Type B pancreatic cell (in vitro differentiated cells): ENCODE results near the gene MSH4. TPM values are rescaled to one million over a fixed set of nuclear protein-coding genes. Genes with fewer than 3 reads are reported as not detected.

ENCODE experiments used
- DNase-seq: peaks from one replicate; pipeline ENCODE4 v3.0.0; 2021; ENCODE audit warnings: mixed read lengths; ENCODE audit not compliant: unreplicated experiment; ENCODE audit errors: extremely low spot score
- H3K27ac Mint-ChIP-seq: 2 replicates; pipeline ENCODE4 v1.8.0; 2021; ENCODE audit warnings: mild to moderate bottlenecking, mixed read lengths
- H3K27me3 Mint-ChIP-seq: 2 replicates; pipeline ENCODE4 v1.8.0; 2021; ENCODE audit warnings: mixed read lengths
- H3K36me3 Mint-ChIP-seq: 2 replicates; pipeline ENCODE4 v1.8.0; 2021; ENCODE audit warnings: mixed read lengths
- H3K4me1 Mint-ChIP-seq: one replicate; pipeline ENCODE4 v1.8.0; 2021; ENCODE audit warnings: mixed read lengths; ENCODE audit not compliant: unreplicated experiment
- H3K4me3 Mint-ChIP-seq: 2 replicates; pipeline ENCODE4 v1.8.0; 2021; ENCODE audit warnings: mild to moderate bottlenecking, mixed read lengths
- H3K9me3 Mint-ChIP-seq: 2 replicates; pipeline ENCODE4 v1.8.0; 2021; ENCODE audit warnings: mixed read lengths
- total RNA-seq: library from RNA; stranded (reverse); gene quantifications from 2 replicates; pipeline ENCODE4 v1.2.1, GENCODE V29; 2021; ENCODE audit warnings: low replicate concordance
- TF ChIP-seq, protein P1 (sequence below): fragments of 200-600 bp; sonication (generic); conservative IDR thresholded peaks from 2 replicates; pipeline ENCODE4 v1.5.0; 2021; ENCODE audit warnings: antibody characterized with exemption, mild to moderate bottlenecking

Gene MSH4
- total RNA-seq, 1 donor from 2014 or later, result 0.58 TPM

- Mint-ChIP-seq H3K27ac (no peak overlapping the region), H3K9me3 (peaks cover 5% of the 10 kb centered on the region), H3K4me1 (no peaks in the 10 kb centered on the region), H3K4me3 (no peak overlapping the region), H3K27me3 (no peaks in the 10 kb centered on the region), H3K36me3 (no peaks in the 10 kb centered on the region)
- TF ChIP-seq, protein P1, sequence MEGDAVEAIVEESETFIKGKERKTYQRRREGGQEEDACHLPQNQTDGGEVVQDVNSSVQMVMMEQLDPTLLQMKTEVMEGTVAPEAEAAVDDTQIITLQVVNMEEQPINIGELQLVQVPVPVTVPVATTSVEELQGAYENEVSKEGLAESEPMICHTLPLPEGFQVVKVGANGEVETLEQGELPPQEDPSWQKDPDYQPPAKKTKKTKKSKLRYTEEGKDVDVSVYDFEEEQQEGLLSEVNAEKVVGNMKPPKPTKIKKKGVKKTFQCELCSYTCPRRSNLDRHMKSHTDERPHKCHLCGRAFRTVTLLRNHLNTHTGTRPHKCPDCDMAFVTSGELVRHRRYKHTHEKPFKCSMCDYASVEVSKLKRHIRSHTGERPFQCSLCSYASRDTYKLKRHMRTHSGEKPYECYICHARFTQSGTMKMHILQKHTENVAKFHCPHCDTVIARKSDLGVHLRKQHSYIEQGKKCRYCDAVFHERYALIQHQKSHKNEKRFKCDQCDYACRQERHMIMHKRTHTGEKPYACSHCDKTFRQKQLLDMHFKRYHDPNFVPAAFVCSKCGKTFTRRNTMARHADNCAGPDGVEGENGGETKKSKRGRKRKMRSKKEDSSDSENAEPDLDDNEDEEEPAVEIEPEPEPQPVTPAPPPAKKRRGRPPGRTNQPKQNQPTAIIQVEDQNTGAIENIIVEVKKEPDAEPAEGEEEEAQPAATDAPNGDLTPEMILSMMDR, result no peak
- no peak for DNase-seq
Measured at GRCh38 chr1:75870951-75871350, 74.3 kb downstream of the MSH4 start.

- Mint-ChIP-seq H3K27ac (no peak overlapping the region), H3K4me3 (no peak overlapping the region), H3K4me1 (no peaks in the 10 kb centered on the region), H3K27me3 (no peaks in the 10 kb centered on the region), H3K36me3 (no peaks in the 10 kb centered on the region), H3K9me3 (no peaks in the 10 kb centered on the region)
- TF ChIP-seq, protein P1, result no peak
- no peak for DNase-seq
Measured at GRCh38 chr1:75879985-75880384, 83.3 kb downstream of the MSH4 start.

- H3K36me3 Mint-ChIP-seq, result no peaks in the 10 kb centered on the region
- no peak for DNase-seq
- H3K9me3 Mint-ChIP-seq, result no peaks in the 10 kb centered on the region
- TF ChIP-seq, protein P1, result no peak
- no peak overlapping the region for H3K27ac Mint-ChIP-seq
- no peaks in the 10 kb centered on the region for H3K4me1 Mint-ChIP-seq
- H3K27me3 Mint-ChIP-seq, result no peaks in the 10 kb centered on the region
- H3K4me3 Mint-ChIP-seq, result no peak overlapping the region
Measured at GRCh38 chr1:75884437-75884836, 87.8 kb downstream of the MSH4 start.

GRCh38 chr1:75901371-75901770, 104.7 kb downstream of the MSH4 start:
- H3K36me3 Mint-ChIP-seq, result no peaks in the 10 kb centered on the region
- no peaks in the 10 kb centered on the region for H3K9me3 Mint-ChIP-seq
- H3K4me3 Mint-ChIP-seq, result no peak overlapping the region
- H3K4me1 Mint-ChIP-seq, result no peaks in the 10 kb centered on the region
- no peak overlapping the region for H3K27ac Mint-ChIP-seq
- TF ChIP-seq, protein P1, result no peak
- no peak for DNase-seq
- no peaks in the 10 kb centered on the region for H3K27me3 Mint-ChIP-seq

DNA sequence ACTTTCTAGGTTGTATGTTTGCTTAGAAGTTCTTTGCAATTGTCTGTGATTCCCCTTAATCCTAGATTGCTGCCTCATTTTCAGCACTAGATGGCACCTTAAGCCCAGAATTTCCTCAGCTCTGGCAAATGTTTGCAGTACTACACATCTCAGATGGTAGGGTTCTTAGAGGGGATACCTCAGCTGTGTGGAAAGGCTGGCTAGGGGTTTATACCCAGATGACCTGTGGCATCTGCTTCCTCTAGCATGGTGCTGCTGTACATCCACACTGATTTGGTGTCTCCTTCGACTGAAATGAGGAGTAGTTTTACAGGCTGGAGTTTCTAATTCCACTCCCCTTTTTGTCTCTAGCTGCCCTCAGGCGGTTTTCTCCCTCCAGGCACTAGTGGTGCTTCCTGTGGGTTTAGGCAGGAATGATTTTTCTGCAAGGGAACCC, 112.1 kb downstream of the MSH4 start:
- no peak overlapping the region for H3K27ac Mint-ChIP-seq
- no peaks in the 10 kb centered on the region for H3K27me3 Mint-ChIP-seq
- no peaks in the 10 kb centered on the region for H3K9me3 Mint-ChIP-seq
- DNase-seq, result no peak
- H3K4me1 Mint-ChIP-seq, result no peaks in the 10 kb centered on the region
- TF ChIP-seq, protein P1, result peak; percentile 72
- no peaks in the 10 kb centered on the region for H3K36me3 Mint-ChIP-seq
- H3K4me3 Mint-ChIP-seq, result no peak overlapping the region

- Mint-ChIP-seq H3K4me1 (no peaks in the 10 kb centered on the region), H3K27ac (no peak overlapping the region), H3K9me3 (no peaks in the 10 kb centered on the region), H3K27me3 (no peaks in the 10 kb centered on the region), H3K4me3 (no peak overlapping the region), H3K36me3 (no peaks in the 10 kb centered on the region)
- TF ChIP-seq, protein P1, result no peak
- DNase-seq, result no peak
Measured at GRCh38 chr1:75916834-75917233, 120.2 kb downstream of the MSH4 start.
